Right ventricle myocardium superior (tissue), 1 donor: ENCODE results near the gene GEN1. TPM values are rescaled to one million over a fixed set of nuclear protein-coding genes. Genes with fewer than 3 reads are reported as not detected.
A peak's percentile ranks its signal among the peaks of the same experiment; 100 is the strongest.

ENCODE experiments used
- ATAC-seq: fragments of 200-7000 bp; cut with Tn5 transposase; one replicate; pipeline ENCODE4 v1.9.1; 2020; ENCODE audit warnings: mild to moderate bottlenecking; ENCODE audit not compliant: poor library complexity
- DNase-seq: peaks from one replicate; pipeline ENCODE4 v3.0.0-alpha.2; 2020
- intact Hi-C: fragments of 100-400 bp; cut with DNase I; formaldehyde crosslinking; loops from one replicate; pipeline ENCODE4 v1.11.2; 2022
- total RNA-seq: library from RNA; stranded (reverse); fragmentation: NEBNext Ultra II Directional; extraction: Animal tissue kit (Norgen Biotek cat#: 25700); gene quantifications from one replicate; pipeline ENCODE4 v1.2.1, GENCODE V29; 2021
- donor health status: DM: no; HTN: yes; CAD: no; lungs with severe emphysema.

The GEN1 gene
- total RNA-seq, 1 donor from 2014 or later, result 4.5 TPM

GRCh38 chr2:17749753-17750438 is 4.0 kb upstream of the GEN1 start:
- intact Hi-C loops, result no loop called here
- ATAC-seq (no peak), DNase-seq (no peak)

GRCh38 chr2:17752246-17752645 is 1.7 kb upstream of the GEN1 start:
- no peak for ATAC-seq
- intact Hi-C loops, result no loop called here
- no peak for DNase-seq

- ATAC-seq (peak; percentile 79), DNase-seq (no peak)
- intact Hi-C loops, result no loop called here
These were observed 791 bp upstream of the GEN1 start for GRCh38 chr2:17752892-17753802.

GRCh38 chr2:17754773-17755425 is 961 bp downstream of the GEN1 start:
- DNase-seq (no peak), ATAC-seq (no peak)
- intact Hi-C loops, result loop anchor here (2.0 kb wide), 1 partner anchor 72 kb away; no protein-coding TSS in a partner anchor

GRCh38 chr2:17756668-17757067 is 2.7 kb downstream of the GEN1 start:
- DNase-seq (no peak), ATAC-seq (no peak)
- intact Hi-C loops, result no loop called here

GRCh38 chr2:17757321-17757720 is 3.4 kb downstream of the GEN1 start:
- ATAC-seq, result no peak
- intact Hi-C loops, result no loop called here

GRCh38 chr2:17758118-17758517 is 4.2 kb downstream of the GEN1 start:
- DNase-seq (no peak), ATAC-seq (no peak)
- intact Hi-C loops, result no loop called here

More at GRCh38 chr2:17757321-17757720, 3.4 kb downstream of the GEN1 start:
- no peak for DNase-seq

- ATAC-seq, result no peak
- DNase-seq, result no peak
- intact Hi-C loops, result no loop called here
These were observed 5.9 kb downstream of the GEN1 start for GRCh38 chr2:17759805-17760204.

GRCh38 chr2:17762451-17762850 is 8.5 kb downstream of the GEN1 start:
- ATAC-seq, result no peak
- DNase-seq, result no peak
- intact Hi-C loops, result no loop called here

- DNase-seq, result no peak
- intact Hi-C loops, result no loop called here
- no peak for ATAC-seq
These were observed 9.8 kb downstream of the GEN1 start for GRCh38 chr2:17763641-17764333.

- intact Hi-C loops, result no loop called here
- no peak for DNase-seq
- peak; percentile 73 for ATAC-seq
These were observed 11.5 kb downstream of the GEN1 start for GRCh38 chr2:17765398-17765797.

- no peak for ATAC-seq
- intact Hi-C loops, result no loop called here
- no peak for DNase-seq
These were observed 15.0 kb downstream of the GEN1 start for GRCh38 chr2:17768894-17769293.

GRCh38 chr2:17771956-17772355 is 18.0 kb downstream of the GEN1 start:
- ATAC-seq (peak; percentile 78), DNase-seq (no peak)
- intact Hi-C loops, result no loop called here

- intact Hi-C loops, result no loop called here
- DNase-seq (no peak), ATAC-seq (peak; percentile 44)
These were observed 18.6 kb downstream of the GEN1 start for GRCh38 chr2:17772532-17772931.

GRCh38 chr2:17780546-17780945 is 26.6 kb downstream of the GEN1 start:
- ATAC-seq, result no peak
- intact Hi-C loops, result no loop called here

GRCh38 chr2:17781482-17781881 is 27.5 kb downstream of the GEN1 start:
- intact Hi-C loops, result no loop called here
- no peak for DNase-seq
- no peak for ATAC-seq

More at GRCh38 chr2:17780546-17780945, 26.6 kb downstream of the GEN1 start:
- no peak for DNase-seq

GRCh38 chr2:17786727-17787126 is 32.8 kb downstream of the GEN1 start:
- intact Hi-C loops, result no loop called here
- ATAC-seq (no peak), DNase-seq (no peak)

GRCh38 chr2:17788773-17789172 is 34.8 kb downstream of the GEN1 start:
- ATAC-seq, result no peak
- intact Hi-C loops, result no loop called here

GRCh38 chr2:17790536-17790935 is 36.6 kb downstream of the GEN1 start:
- ATAC-seq (no peak), DNase-seq (no peak)
- intact Hi-C loops, result no loop called here

More at GRCh38 chr2:17788773-17789172, 34.8 kb downstream of the GEN1 start:
- DNase-seq, result no peak
